H1 (cell line): ENCODE results near the gene GTF2A1. TPM values are rescaled to one million over a fixed set of nuclear protein-coding genes. Genes with fewer than 3 reads are reported as not detected.
A peak's percentile ranks its signal among the peaks of the same experiment; 100 is the strongest.

Experiments used
- CTCF ChIA-PET: fragments of 300-600 bp; sonication (Branson Sonifier 250); formaldehyde crosslinking; loops from one replicate; lab custom pipeline; 2021; ENCODE audit not compliant: partially characterized antibody; lab: Charles Lee
- POLR2A ChIA-PET: fragments of 300-600 bp; sonication (Branson Sonifier 250); formaldehyde crosslinking; loops from one replicate; lab custom pipeline; 2021; ENCODE audit warnings: inconsistent platforms; ENCODE audit not compliant: partially characterized antibody; lab: Charles Lee
- DNase-seq, 2 experiments: peaks; one replicate each; pipeline versions ENCODE4 v3.0.0 to v3.0.0-alpha.2; 2010 to 2022; ENCODE audit warnings: low spot score in 2 of 2, low read depth in 1 of 2, mixed read lengths in 1 of 2
- FAIRE-seq: peaks from 2 replicates; lab custom pipeline; 2011; peaks lifted over from hg19 to GRCh38; lab: Jason Lieb, UNC
- H2AFZ ChIP-seq: 2 replicates; pipeline ENCODE4 v1.8.1; 2012; ENCODE audit warnings: low read length, inconsistent platforms
- H2AK5ac ChIP-seq: 2 replicates; pipeline ENCODE4 v1.6.1; 2013; ENCODE audit warnings: low read depth, low read length
- H2BK120ac ChIP-seq: replicated peaks from 2 replicates; pipeline ENCODE3; 2013; ENCODE audit warnings: low read depth, low read length, inconsistent platforms
- H2BK12ac ChIP-seq: 2 replicates; pipeline ENCODE4 v1.6.1; 2013; ENCODE audit warnings: low read depth, low read length
- H2BK15ac ChIP-seq: 2 replicates; pipeline ENCODE4 v1.6.1; 2013; ENCODE audit warnings: low read length
- H2BK20ac ChIP-seq: 2 replicates; pipeline ENCODE4 v1.6.1; 2013; ENCODE audit warnings: low read length
- H2BK5ac ChIP-seq: 2 replicates; pipeline ENCODE4 v1.6.1; 2013; ENCODE audit warnings: low read depth, low read length
- H3K14ac ChIP-seq: 2 replicates; pipeline ENCODE4 v1.6.1; 2013; ENCODE audit warnings: inconsistent platforms; ENCODE audit not compliant: insufficient read length
- H3K18ac ChIP-seq: 2 replicates; pipeline ENCODE4 v1.6.1; 2013; ENCODE audit warnings: low read length; ENCODE audit errors: extremely low read depth
- H3K23ac ChIP-seq: 2 replicates; pipeline ENCODE4 v1.6.1; 2013; ENCODE audit warnings: inconsistent platforms; ENCODE audit not compliant: insufficient read length
- H3K23me2 ChIP-seq: 2 replicates; pipeline ENCODE4 v1.6.1; 2013; ENCODE audit warnings: low read depth, low read length
- H3K27ac ChIP-seq: 2 replicates; pipeline ENCODE4 v1.6.1; 2011; ENCODE audit warnings: low read depth, low read length, inconsistent platforms
- H3K27me3 ChIP-seq, 4 experiments: replicated peaks in 1 of 4; 1 replicate in 1 of 4; 2 replicates in 3 of 4; pipeline versions ENCODE4 v1.6.1 to v1.8.1; 2011 to 2013; ENCODE audit warnings: low read length in 3 of 4, mild to moderate bottlenecking in 3 of 4, inconsistent platforms in 2 of 4, mixed read lengths in 2 of 4, moderate library complexity in 1 of 4; ENCODE audit not compliant: control insufficient read depth in 3 of 4, insufficient read depth in 3 of 4; ENCODE audit errors: extremely low read depth in 1 of 4
- H3K36me3 ChIP-seq, 4 experiments: 2 replicates each; pipeline versions ENCODE4 v1.6.1 to v1.8.1; 2011 to 2013; ENCODE audit warnings: mild to moderate bottlenecking in 4 of 4, low read length in 3 of 4, moderate library complexity in 2 of 4, control low read depth in 1 of 4, inconsistent platforms in 1 of 4; ENCODE audit not compliant: insufficient read depth in 4 of 4, control insufficient read depth in 2 of 4
- H3K4ac ChIP-seq: replicated peaks from 2 replicates; pipeline ENCODE3; 2013; ENCODE audit warnings: low read length, low read depth, mixed read lengths, inconsistent platforms; ENCODE audit not compliant: insufficient read length
- H3K4me1 ChIP-seq, 4 experiments: replicated peaks in 1 of 4; 1 replicate in 1 of 4; 2 replicates in 3 of 4; pipeline versions ENCODE4 v1.6.1 to v1.8.1; 2011 to 2013; ENCODE audit warnings: low read length in 3 of 4, inconsistent platforms in 2 of 4, mixed read lengths in 1 of 4; ENCODE audit not compliant: insufficient read depth in 4 of 4, control insufficient read depth in 3 of 4
- H3K4me2 ChIP-seq, 2 experiments: 2 replicates each; pipeline versions ENCODE4 v1.6.1 to v1.8.1; 2011 to 2013; ENCODE audit warnings: low read depth in 2 of 2, low read length in 2 of 2, control low read depth in 1 of 2, inconsistent platforms in 1 of 2, mild to moderate bottlenecking in 1 of 2; ENCODE audit not compliant: insufficient read depth in 1 of 2
- H3K4me3 ChIP-seq, 4 experiments: fragments of 200-600, 300-600 bp in 1 of 4; sonication (generic), shearing (Covaris generic), sonication (Bioruptor Twin) in 1 of 4; 2 replicates each; pipeline versions ENCODE4 v1.5.1 to v1.8.1; 2011 to 2016; ENCODE audit warnings: low read length in 4 of 4, low read depth in 3 of 4, control low read depth in 2 of 4, inconsistent platforms in 2 of 4, mild to moderate bottlenecking in 2 of 4, mixed read lengths in 1 of 4, moderate library complexity in 1 of 4; ENCODE audit not compliant: insufficient read depth in 2 of 4; ENCODE audit errors: extremely low read depth in 1 of 4
- H3K56ac ChIP-seq: replicated peaks from 2 replicates; pipeline ENCODE3; 2013; ENCODE audit warnings: low read depth, mild to moderate bottlenecking, mixed read lengths, low read length, inconsistent platforms; ENCODE audit not compliant: insufficient read length
- H3K79me1 ChIP-seq: 2 replicates; pipeline ENCODE4 v1.6.1; 2013; ENCODE audit warnings: low read depth, low read length, control low read depth
- H3K79me2 ChIP-seq, 2 experiments: 2 replicates each; pipeline versions ENCODE4 v1.6.1 to v1.8.1; 2012 to 2013; ENCODE audit warnings: low read length in 2 of 2, mild to moderate bottlenecking in 2 of 2, inconsistent platforms in 1 of 2; ENCODE audit not compliant: insufficient read depth in 2 of 2, control insufficient read depth in 1 of 2
- H3K9ac ChIP-seq, 4 experiments: replicated peaks in 1 of 4; 1 replicate in 1 of 4; 2 replicates in 3 of 4; pipeline versions ENCODE4 v1.6.1 to v1.8.1; 2011 to 2013; ENCODE audit warnings: low read depth in 3 of 4, low read length in 3 of 4, control low read depth in 2 of 4, mild to moderate bottlenecking in 2 of 4, moderate library complexity in 2 of 4, inconsistent platforms in 1 of 4; ENCODE audit errors: extremely low read depth in 1 of 4
- H3K9me3 ChIP-seq, 2 experiments: 2 replicates each; pipeline versions ENCODE4 v1.6.1 to v1.8.1; 2012 to 2013; ENCODE audit warnings: mild to moderate bottlenecking in 2 of 2, moderate library complexity in 2 of 2, control low read depth in 1 of 2, inconsistent platforms in 1 of 2, low read depth in 1 of 2, low read length in 1 of 2, mixed read lengths in 1 of 2; ENCODE audit not compliant: insufficient read depth in 2 of 2
- H4K20me1 ChIP-seq, 2 experiments: replicated peaks in 1 of 2; 2 replicates each; pipeline versions ENCODE3 to v1.8.1; 2011 to 2013; ENCODE audit warnings: inconsistent platforms in 2 of 2, low read length in 2 of 2, mild to moderate bottlenecking in 1 of 2; ENCODE audit not compliant: insufficient read depth in 2 of 2, control insufficient read depth in 1 of 2
- H4K5ac ChIP-seq: 2 replicates; pipeline ENCODE4 v1.6.1; 2013; ENCODE audit warnings: low read length, low read depth, mixed read lengths, inconsistent platforms; ENCODE audit not compliant: insufficient read length
- H4K8ac ChIP-seq: 2 replicates; pipeline ENCODE4 v1.8.0; 2013; ENCODE audit warnings: mild to moderate bottlenecking, moderate library complexity, low read length, inconsistent platforms; ENCODE audit not compliant: insufficient read depth; ENCODE audit errors: extremely low read depth
- H4K91ac ChIP-seq: replicated peaks from 2 replicates; pipeline ENCODE3; 2013; ENCODE audit warnings: low read length, mixed read lengths, inconsistent platforms; ENCODE audit not compliant: insufficient read length
- RAD21 ChIP-seq, 2 experiments: IDR thresholded peaks in 1 of 2; conservative IDR thresholded peaks in 1 of 2; 2 replicates each; pipeline ENCODE4 v1.6.1; 2011; ENCODE audit warnings: low read depth in 2 of 2, low read length in 2 of 2, improper control_type of control experiment in 1 of 2, inconsistent platforms in 1 of 2, mild to moderate bottlenecking in 1 of 2, moderate library complexity in 1 of 2
- SAP30 ChIP-seq: fragments of 300-600 bp; sonication (generic); IDR thresholded peaks from 2 replicates; pipeline ENCODE4 v1.7.1; 2012; ENCODE audit warnings: low read length, moderate library complexity, mild to moderate bottlenecking, inconsistent platforms; ENCODE audit not compliant: insufficient read depth, insufficient replicate concordance
- WGBS, 2 experiments: shearing (Covaris generic) in 1 of 2; methylation state at CpG; one replicate each; pipeline versions ENCODE4 v1.1.6 to v1.1.7; 2013 to 2015; ENCODE audit warnings: low lambda C conversion rate in 2 of 2, mixed read lengths in 2 of 2, inconsistent platforms in 1 of 2, low coverage in 1 of 2, missing lambda C conversion rate in 1 of 2; ENCODE audit not compliant: insufficient replicate concordance in 2 of 2, insufficient coverage in 1 of 2, insufficient read length in 1 of 2; ENCODE audit errors: extremely low coverage in 1 of 2, missing lambda C conversion rate in 1 of 2; 5-methylcytosine and 5-hydroxymethylcytosine counted together
- polyA plus RNA-seq, 7 experiments: library from polyadenylated mRNA; depleted of rRNA in 3 of 7; stranded (reverse) in 5 of 7; unstranded in 2 of 7; fragments of >200 nt in 5 of 7; fragments of 200-250 nt in 2 of 7; gene quantifications; 1 replicate in 5 of 7; 2 replicates in 1 of 7; 4 replicates in 1 of 7; pipeline versions ENCODE4 v1.2.1 to v1.2.3, GENCODE V29; 2011 to 2013; ENCODE audit warnings: missing spikeins in 2 of 7, mixed read lengths in 2 of 7
- total RNA-seq: library from RNA; stranded (reverse); fragmentation: NEBNext Ultra II Directional; extraction: Animal tissue kit (Norgen Biotek cat#: 25700); gene quantifications from 2 replicates; pipeline ENCODE4 v1.2.1, GENCODE V29; 2021
- TF ChIP-seq, protein P1 (sequence below), 3 experiments: IDR thresholded peaks; 1 replicate in 2 of 3; 2 replicates in 1 of 3; pipeline versions ENCODE4 v1.5.1 to v1.6.1; 2011; ENCODE audit warnings: low read length in 3 of 3, mild to moderate bottlenecking in 3 of 3, inconsistent platforms in 2 of 3, low read depth in 1 of 3, moderate library complexity in 1 of 3; ENCODE audit not compliant: insufficient read depth in 1 of 3; ENCODE audit errors: control extremely low read depth in 1 of 3

GTF2A1 gene
- total and polyA plus RNA-seq, 2 of the 8 experiments (the other 6 are each of a cell fraction or from before 2014, with no cell fraction given): 24.1 to 57.8 TPM

DNA sequence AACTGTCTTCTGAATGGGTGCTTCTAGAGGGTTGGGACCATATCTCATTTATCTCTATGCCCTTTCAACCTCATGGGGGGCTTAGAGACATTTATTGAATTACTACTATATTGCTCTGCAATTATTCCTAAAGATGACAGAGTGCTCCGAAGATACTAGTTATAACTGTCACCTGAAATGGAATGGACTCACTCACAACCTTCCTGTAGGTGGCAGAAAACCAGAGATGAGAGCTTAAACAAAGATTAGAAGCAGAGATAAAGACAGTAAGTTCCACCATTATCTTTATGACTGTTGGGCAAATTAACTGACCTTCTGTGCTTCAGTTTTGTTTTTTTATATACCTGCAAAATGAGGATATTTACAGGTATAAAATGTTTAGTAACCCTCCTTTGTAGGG is 31.5 kb upstream of the GTF2A1 start:
- H4K8ac ChIP-seq: no peak overlapping the region
- no peak overlapping the region for H3K4ac ChIP-seq
- 88% methylated on average over 1 of the region's 1 CpG; no CpG with 5 or more reads in 1 of the 2 experiments for WGBS, 2 experiments
- no peak overlapping the region for H3K14ac ChIP-seq
- no peak overlapping the region for H2AK5ac ChIP-seq
- H2BK15ac ChIP-seq: no peak overlapping the region
- peak; percentile 24 for FAIRE-seq
- H3K79me1 ChIP-seq: no peaks in the 10 kb centered on the region
- ChIA-PET POLR2A (interaction anchor here (0.8 to 1.5 kb wide), 2 partner anchors 184 to 197 kb away, joined by 4 read pairs; no protein-coding TSS in a partner anchor), CTCF (interaction anchor here (0.7 to 4.6 kb wide), 21 partner anchors 10 to 252 kb away, joined by 3 to 26 read pairs (median 5); no protein-coding TSS in a partner anchor)
- no peaks in the 10 kb centered on the region for H3K27me3 ChIP-seq
- no peak overlapping the region for H2BK120ac ChIP-seq
- no peak overlapping the region for H3K4me3 ChIP-seq
- H3K4me1 ChIP-seq: peaks cover 0 to 4% (median 1%) of the 10 kb centered on the region in 4 experiments; a peak in 1 of 7 replicates
- no peak overlapping the region for H3K9ac ChIP-seq
- H2AFZ ChIP-seq: no peak overlapping the region
- H4K91ac ChIP-seq: no peak overlapping the region
- no peaks in the 10 kb centered on the region for H3K36me3 ChIP-seq
- H3K23ac ChIP-seq: no peak overlapping the region
- no peaks in the 10 kb centered on the region for H4K20me1 ChIP-seq
- no peaks in the 10 kb centered on the region for H3K23me2 ChIP-seq
- no peaks in the 10 kb centered on the region for H3K79me2 ChIP-seq
- no peak for DNase-seq
- no peak overlapping the region for H3K56ac ChIP-seq
- TF ChIP-seq SAP30 (no peak), RAD21 (IDR thresholded peaks at IDR 0.05 in 1 of 2, conservative IDR thresholded peaks at IDR 0.05 in 1 of 2; ENCODE audit: low read depth in 2 of 2, low read length in 2 of 2) (peak in 1 of 2 experiments; percentile 12; a peak in 1 of 4 replicates)
- TF ChIP-seq, protein P1, sequence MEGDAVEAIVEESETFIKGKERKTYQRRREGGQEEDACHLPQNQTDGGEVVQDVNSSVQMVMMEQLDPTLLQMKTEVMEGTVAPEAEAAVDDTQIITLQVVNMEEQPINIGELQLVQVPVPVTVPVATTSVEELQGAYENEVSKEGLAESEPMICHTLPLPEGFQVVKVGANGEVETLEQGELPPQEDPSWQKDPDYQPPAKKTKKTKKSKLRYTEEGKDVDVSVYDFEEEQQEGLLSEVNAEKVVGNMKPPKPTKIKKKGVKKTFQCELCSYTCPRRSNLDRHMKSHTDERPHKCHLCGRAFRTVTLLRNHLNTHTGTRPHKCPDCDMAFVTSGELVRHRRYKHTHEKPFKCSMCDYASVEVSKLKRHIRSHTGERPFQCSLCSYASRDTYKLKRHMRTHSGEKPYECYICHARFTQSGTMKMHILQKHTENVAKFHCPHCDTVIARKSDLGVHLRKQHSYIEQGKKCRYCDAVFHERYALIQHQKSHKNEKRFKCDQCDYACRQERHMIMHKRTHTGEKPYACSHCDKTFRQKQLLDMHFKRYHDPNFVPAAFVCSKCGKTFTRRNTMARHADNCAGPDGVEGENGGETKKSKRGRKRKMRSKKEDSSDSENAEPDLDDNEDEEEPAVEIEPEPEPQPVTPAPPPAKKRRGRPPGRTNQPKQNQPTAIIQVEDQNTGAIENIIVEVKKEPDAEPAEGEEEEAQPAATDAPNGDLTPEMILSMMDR (IDR thresholded peaks at IDR 0.05; ENCODE audit: control extremely low read depth in 1 of 3, insufficient read depth in 1 of 3, low read depth in 1 of 3, low read length in 3 of 3): peak in 1 of 3 experiments; percentile 34; a peak in 1 of 4 replicates
- TF ChIP-seq, all 59 proteins: peak for 2
- Histone ChIP-seq H3K18ac (no peak overlapping the region), H3K9me3 (no peaks in the 10 kb centered on the region), H3K4me2 (no peak overlapping the region), H3K27ac (no peak overlapping the region), H2BK20ac (no peak overlapping the region), H2BK5ac (no peak overlapping the region), H2BK12ac (no peak overlapping the region), H4K5ac (no peak overlapping the region)
